ENCODE data around the gene NRCAM. TPM values are rescaled to one million over a fixed set of nuclear protein-coding genes. Genes with fewer than 3 reads are reported as not detected.

The NRCAM gene
- total and polyA plus RNA-seq, 2 of the 8 experiments (the other 6 are each of a cell fraction or from before 2014, with no cell fraction given) = 2.7 to 3.8 TPM

GRCh38 chr7:108181073-108181985 is 274.9 kb downstream of the NRCAM start (continued):
- TF ChIP-seq RAD21 (IDR thresholded peaks at IDR 0.05 in 1 of 2, conservative IDR thresholded peaks at IDR 0.05 in 1 of 2; ENCODE audit: low read depth in 2 of 2, low read length in 2 of 2) (peak; percentile 73 to 82), SIX5 (IDR thresholded peaks at IDR 0.05; ENCODE audit: low read depth, low read length) (no peak), SRF (IDR thresholded peaks at IDR 0.05; ENCODE audit: low read depth, low read length) (peak; percentile 52; the same call in 1 of the 2 replicates), TCF12 (IDR thresholded peaks at IDR 0.05; ENCODE audit: low read depth, low read length) (peak; percentile 43; the same call in 1 of the 2 replicates), CBX8 (IDR thresholded peaks at IDR 0.05; ENCODE audit: borderline replicate concordance, low read depth, low read length) (no peak), NANOG (IDR thresholded peaks at IDR 0.05; ENCODE audit: insufficient read depth, low read depth, low read length, poor library complexity, severe bottlenecking) (peak; percentile 78), TAF7 (optimal IDR thresholded peaks at IDR 0.05; ENCODE audit: borderline replicate concordance, low read depth, low read length) (no peak), USF2 (IDR thresholded peaks at IDR 0.05; ENCODE audit: low read length) (no peak), HDAC2 (IDR thresholded peaks at IDR 0.05; ENCODE audit: borderline replicate concordance in 1 of 2, low read depth in 2 of 2, low read length in 2 of 2) (peak; percentile 61 to 66; a peak in 2 of 4 replicates), CEBPB (IDR thresholded peaks at IDR 0.05; ENCODE audit: low read depth, low read length) (no peak), SUZ12 (IDR thresholded peaks at IDR 0.05; ENCODE audit: low read length) (no peak), EP300 (IDR thresholded peaks at IDR 0.05; ENCODE audit: borderline replicate concordance in 1 of 2, low read depth in 2 of 2, low read length in 2 of 2) (peak in 1 of 2 experiments; percentile 41; a peak in 1 of 3 replicates), HDAC6 (IDR thresholded peaks at IDR 0.05; ENCODE audit: low read depth, low read length) (no peak), RBBP5 (IDR thresholded peaks at IDR 0.05; ENCODE audit: borderline replicate concordance, low read depth, low read length) (no peak), TBP (IDR thresholded peaks at IDR 0.05; ENCODE audit: low read depth, low read length) (no peak), KDM4A (IDR thresholded peaks at IDR 0.05; ENCODE audit: low read depth, low read length, severe bottlenecking) (no peak)

Measured in H1 (cell line).